Activated CD4-positive, alpha-beta T cell treated with anti-CD3 and anti-CD28 coated beads, Interleukin-2, amount 50 U/mL, for 48 hours (primary cell): ENCODE data around the gene TLCD1.
"Not testable (repeated sequence)": the region's sequence is repeated elsewhere in the genome, so short reads cannot be mapped to it uniquely, and the experiment has no call there.

Source experiments
- DNase-seq, 2 experiments: peaks; one replicate each; pipeline ENCODE4 v3.0.0-alpha.2; 2020

Gene TLCD1

GRCh38 chr17:28746611-28747050 lies 20.6 kb upstream of the TLCD1 start:
- no peak for DNase-seq

GRCh38 chr17:28745786-28746411 lies 19.9 kb upstream of the TLCD1 start:
- DNase-seq = no peak

GRCh38 chr17:28744972-28745785 lies 19.1 kb upstream of the TLCD1 start:
- DNase-seq = no peak

GRCh38 chr17:28744104-28744971 lies 18.3 kb upstream of the TLCD1 start:
- DNase-seq = peak; percentile 73 to 77

- peak; percentile 87 to 88 for DNase-seq
Measured at GRCh38 chr17:28743243-28744103, 17.4 kb upstream of the TLCD1 start, which contains the start of gene TRAF4. Gene TRAF4, plus strand, starts transcription at chr17:28744011. Its CDS starts 102 bp downstream, at chr17:28744113.

- DNase-seq = no peak
Measured at GRCh38 chr17:28741358-28742349, 15.6 kb upstream of the TLCD1 start.

- no peak for DNase-seq
Measured at GRCh38 chr17:28740406-28741357, 14.6 kb upstream of the TLCD1 start.

GRCh38 chr17:28738680-28739384 lies 12.8 kb upstream of the TLCD1 start:
- peak; percentile 44 to 62 for DNase-seq

GRCh38 chr17:28737770-28738679 lies 12.0 kb upstream of the TLCD1 start:
- no peak for DNase-seq

GRCh38 chr17:28737316-28737715 lies 11.3 kb upstream of the TLCD1 start:
- no peak for DNase-seq

- not testable (repeated sequence) for DNase-seq
Measured at GRCh38 chr17:28735913-28736769, 10.1 kb upstream of the TLCD1 start.

- DNase-seq = no peak
Measured at GRCh38 chr17:28735242-28735722, 9.2 kb upstream of the TLCD1 start.

GRCh38 chr17:28734712-28735241 lies 8.7 kb upstream of the TLCD1 start:
- DNase-seq = no peak

GRCh38 chr17:28733346-28733745 lies 7.3 kb upstream of the TLCD1 start:
- no peak for DNase-seq

GRCh38 chr17:28729950-28730330 lies 3.9 kb upstream of the TLCD1 start:
- no peak for DNase-seq
